Measurements from ENCODE around the gene RGS2. TPM values are rescaled to one million over a fixed set of nuclear protein-coding genes. Genes with fewer than 3 reads are reported as not detected.

Gene RGS2
- polyA plus RNA-seq (2013, experiment 1 of 2): 13.2 TPM
- polyA plus RNA-seq (2013, experiment 2 of 2): 15.9 TPM

- peaks cover 17% of the 10 kb centered on the region for H3K4me1 ChIP-seq (ENCODE audit: insufficient read depth, low read length)
- under 1% methylated on average over 72 of the region's 72 CpGs for WGBS
- H3K27ac ChIP-seq (ENCODE audit: low read depth, low read length): peak within 1 kb of the TSS; percentile 57
- H3K36me3 ChIP-seq (ENCODE audit: insufficient read depth, low read length): peaks cover 24% of the 10 kb centered on the region
- H3K9ac ChIP-seq (ENCODE audit: low read depth, low read length): peak within 1 kb of the TSS; percentile 78
- H3K27me3 ChIP-seq (ENCODE audit: insufficient read depth, low read length): peaks cover 13% of the 10 kb centered on the region; the same call in 1 of the 2 replicates
- H3K9me3 ChIP-seq (ENCODE audit: insufficient read depth, low read depth, low read length): no peaks in the 10 kb centered on the region
- peak within 1 kb of the TSS; percentile 87 for H3K4me3 ChIP-seq (ENCODE audit: low read length)
These were observed at the start of gene RGS2 for GRCh38 chr1:192808518-192809306. Gene RGS2 (plus strand): TSS chr1:192809039. CDS start chr1:192809072, 33 bp downstream.

- Histone ChIP-seq H3K36me3 (ENCODE audit: insufficient read depth, low read length) (no peaks in the 10 kb centered on the region), H3K4me1 (ENCODE audit: insufficient read depth, low read length) (no peaks in the 10 kb centered on the region), H3K27ac (ENCODE audit: low read depth, low read length) (no peak overlapping the region), H3K9me3 (ENCODE audit: insufficient read depth, low read depth, low read length) (no peaks in the 10 kb centered on the region), H3K4me3 (ENCODE audit: low read length) (no peak overlapping the region), H3K27me3 (ENCODE audit: insufficient read depth, low read length) (no peaks in the 10 kb centered on the region), H3K9ac (ENCODE audit: low read depth, low read length) (no peak overlapping the region)
- 94% methylated on average over 1 of the region's 1 CpG for WGBS
These were observed 49.7 kb upstream of the RGS2 start for GRCh38 chr1:192759104-192759503.

GRCh38 chr1:192762265-192762664 lies 46.6 kb upstream of the RGS2 start:
- Histone ChIP-seq H3K9ac (ENCODE audit: low read depth, low read length) (no peak overlapping the region), H3K36me3 (ENCODE audit: insufficient read depth, low read length) (no peaks in the 10 kb centered on the region), H3K9me3 (ENCODE audit: insufficient read depth, low read depth, low read length) (no peaks in the 10 kb centered on the region), H3K27me3 (ENCODE audit: insufficient read depth, low read length) (no peaks in the 10 kb centered on the region), H3K27ac (ENCODE audit: low read depth, low read length) (no peak overlapping the region), H3K4me1 (ENCODE audit: insufficient read depth, low read length) (peaks cover 4% of the 10 kb centered on the region; the same call in 1 of the 2 replicates), H3K4me3 (ENCODE audit: low read length) (no peak overlapping the region)
- 93% methylated on average over 4 of the region's 4 CpGs for WGBS

GRCh38 chr1:192763243-192763642 lies 45.6 kb upstream of the RGS2 start:
- H3K9me3 ChIP-seq (ENCODE audit: insufficient read depth, low read depth, low read length): no peaks in the 10 kb centered on the region
- H3K27me3 ChIP-seq (ENCODE audit: insufficient read depth, low read length): no peaks in the 10 kb centered on the region
- no peak overlapping the region for H3K27ac ChIP-seq (ENCODE audit: low read depth, low read length)
- peaks cover 4% of the 10 kb centered on the region; the same call in 1 of the 2 replicates for H3K4me1 ChIP-seq (ENCODE audit: insufficient read depth, low read length)
- H3K9ac ChIP-seq (ENCODE audit: low read depth, low read length): no peak overlapping the region
- H3K36me3 ChIP-seq (ENCODE audit: insufficient read depth, low read length): no peaks in the 10 kb centered on the region
- H3K4me3 ChIP-seq (ENCODE audit: low read length): no peak overlapping the region

- H3K27ac ChIP-seq (ENCODE audit: low read depth, low read length): no peak overlapping the region
- H3K9ac ChIP-seq (ENCODE audit: low read depth, low read length): no peak overlapping the region
- H3K36me3 ChIP-seq (ENCODE audit: insufficient read depth, low read length): no peaks in the 10 kb centered on the region
- H3K9me3 ChIP-seq (ENCODE audit: insufficient read depth, low read depth, low read length): no peaks in the 10 kb centered on the region
- no peak overlapping the region for H3K4me3 ChIP-seq (ENCODE audit: low read length)
- no peaks in the 10 kb centered on the region for H3K27me3 ChIP-seq (ENCODE audit: insufficient read depth, low read length)
- H3K4me1 ChIP-seq (ENCODE audit: insufficient read depth, low read length): peaks cover 4% of the 10 kb centered on the region; the same call in 1 of the 2 replicates
- 83% methylated on average over 1 of the region's 1 CpG for WGBS
These were observed 45.1 kb upstream of the RGS2 start for GRCh38 chr1:192763756-192764155.

GRCh38 chr1:192764675-192765074 lies 44.2 kb upstream of the RGS2 start:
- WGBS: 83% methylated on average over 1 of the region's 2 CpGs
- Histone ChIP-seq H3K9me3 (ENCODE audit: insufficient read depth, low read depth, low read length) (no peaks in the 10 kb centered on the region), H3K9ac (ENCODE audit: low read depth, low read length) (no peak overlapping the region), H3K27me3 (ENCODE audit: insufficient read depth, low read length) (no peaks in the 10 kb centered on the region), H3K4me3 (ENCODE audit: low read length) (no peak overlapping the region), H3K36me3 (ENCODE audit: insufficient read depth, low read length) (no peaks in the 10 kb centered on the region), H3K4me1 (ENCODE audit: insufficient read depth, low read length) (peaks cover 4% of the 10 kb centered on the region; the same call in 1 of the 2 replicates), H3K27ac (ENCODE audit: low read depth, low read length) (no peak overlapping the region)

- no peaks in the 10 kb centered on the region for H3K36me3 ChIP-seq (ENCODE audit: insufficient read depth, low read length)
- H3K27me3 ChIP-seq (ENCODE audit: insufficient read depth, low read length): no peaks in the 10 kb centered on the region
- H3K4me1 ChIP-seq (ENCODE audit: insufficient read depth, low read length): peaks cover 4% of the 10 kb centered on the region; the same call in 1 of the 2 replicates
- no peak overlapping the region for H3K27ac ChIP-seq (ENCODE audit: low read depth, low read length)
- 100% methylated on average over 1 of the region's 1 CpG for WGBS
- H3K9ac ChIP-seq (ENCODE audit: low read depth, low read length): no peak overlapping the region
- no peak overlapping the region for H3K4me3 ChIP-seq (ENCODE audit: low read length)
- H3K9me3 ChIP-seq (ENCODE audit: insufficient read depth, low read depth, low read length): no peaks in the 10 kb centered on the region
These were observed 42.7 kb upstream of the RGS2 start for GRCh38 chr1:192766009-192766625.

- no peaks in the 10 kb centered on the region for H3K36me3 ChIP-seq (ENCODE audit: insufficient read depth, low read length)
- 77% methylated on average over 3 of the region's 3 CpGs for WGBS
- no peaks in the 10 kb centered on the region for H3K27me3 ChIP-seq (ENCODE audit: insufficient read depth, low read length)
- H3K4me3 ChIP-seq (ENCODE audit: low read length): no peak overlapping the region
- peaks cover 4% of the 10 kb centered on the region; the same call in 1 of the 2 replicates for H3K4me1 ChIP-seq (ENCODE audit: insufficient read depth, low read length)
- no peak overlapping the region for H3K27ac ChIP-seq (ENCODE audit: low read depth, low read length)
- H3K9me3 ChIP-seq (ENCODE audit: insufficient read depth, low read depth, low read length): no peaks in the 10 kb centered on the region
- no peak overlapping the region for H3K9ac ChIP-seq (ENCODE audit: low read depth, low read length)
These were observed 42.0 kb upstream of the RGS2 start for GRCh38 chr1:192766876-192767275.

- Histone ChIP-seq H3K36me3 (ENCODE audit: insufficient read depth, low read length) (no peaks in the 10 kb centered on the region), H3K27ac (ENCODE audit: low read depth, low read length) (no peak overlapping the region), H3K4me3 (ENCODE audit: low read length) (no peak overlapping the region), H3K9me3 (ENCODE audit: insufficient read depth, low read depth, low read length) (no peaks in the 10 kb centered on the region), H3K4me1 (ENCODE audit: insufficient read depth, low read length) (peaks cover 4% of the 10 kb centered on the region; the same call in 1 of the 2 replicates), H3K9ac (ENCODE audit: low read depth, low read length) (no peak overlapping the region), H3K27me3 (ENCODE audit: insufficient read depth, low read length) (no peaks in the 10 kb centered on the region)
- 100% methylated on average over 2 of the region's 2 CpGs for WGBS
These were observed 41.0 kb upstream of the RGS2 start for GRCh38 chr1:192767798-192768197.

- no peak overlapping the region for H3K9ac ChIP-seq (ENCODE audit: low read depth, low read length)
- peaks cover 4% of the 10 kb centered on the region; the same call in 1 of the 2 replicates for H3K4me1 ChIP-seq (ENCODE audit: insufficient read depth, low read length)
- no peaks in the 10 kb centered on the region for H3K36me3 ChIP-seq (ENCODE audit: insufficient read depth, low read length)
- H3K9me3 ChIP-seq (ENCODE audit: insufficient read depth, low read depth, low read length): no peaks in the 10 kb centered on the region
- no peak overlapping the region for H3K4me3 ChIP-seq (ENCODE audit: low read length)
- no peak overlapping the region for H3K27ac ChIP-seq (ENCODE audit: low read depth, low read length)
- H3K27me3 ChIP-seq (ENCODE audit: insufficient read depth, low read length): no peaks in the 10 kb centered on the region
These were observed 40.4 kb upstream of the RGS2 start for GRCh38 chr1:192768463-192768862.

- H3K36me3 ChIP-seq (ENCODE audit: insufficient read depth, low read length): no peaks in the 10 kb centered on the region
- H3K9me3 ChIP-seq (ENCODE audit: insufficient read depth, low read depth, low read length): no peaks in the 10 kb centered on the region
- WGBS: 95% methylated on average over 4 of the region's 4 CpGs
- no peaks in the 10 kb centered on the region for H3K27me3 ChIP-seq (ENCODE audit: insufficient read depth, low read length)
- H3K4me1 ChIP-seq (ENCODE audit: insufficient read depth, low read length): peaks cover 4% of the 10 kb centered on the region; the same call in 1 of the 2 replicates
- H3K9ac ChIP-seq (ENCODE audit: low read depth, low read length): no peak overlapping the region
- H3K27ac ChIP-seq (ENCODE audit: low read depth, low read length): no peak overlapping the region
- no peak overlapping the region for H3K4me3 ChIP-seq (ENCODE audit: low read length)
These were observed 37.5 kb upstream of the RGS2 start for GRCh38 chr1:192771341-192771740.

Measured in HUES64 (cell line).